KG1 (cell line): ENCODE measurements around the gene FEZ2.

Experiments used
- DNase-seq: peaks from one replicate; lab custom pipeline; 2025; lab: John Stamatoyannopoulos, UW

The FEZ2 gene

GRCh38 chr2:36561237-36561944 is 36.6 kb downstream of the FEZ2 start:
- DNase-seq, result no peak

- DNase-seq, result no peak
Observed at GRCh38 chr2:36560726-36561125, 37.2 kb downstream of the FEZ2 start.

- DNase-seq, result no peak
Observed at GRCh38 chr2:36559221-36559942, 38.6 kb downstream of the FEZ2 start.

GRCh38 chr2:36556842-36557241 is 41.1 kb downstream of the FEZ2 start:
- DNase-seq, result no peak

GRCh38 chr2:36555789-36556188 is 42.2 kb downstream of the FEZ2 start:
- DNase-seq, result no peak

- no peak for DNase-seq
Observed at GRCh38 chr2:36554531-36554930, 43.4 kb downstream of the FEZ2 start.

- DNase-seq, result no peak
Observed at GRCh38 chr2:36553683-36554082, 44.3 kb downstream of the FEZ2 start.

- DNase-seq, result no peak
Observed at GRCh38 chr2:36550006-36550405, 48.0 kb downstream of the FEZ2 start.

GRCh38 chr2:36549165-36549574 is 48.8 kb downstream of the FEZ2 start:
- no peak for DNase-seq

DNA sequence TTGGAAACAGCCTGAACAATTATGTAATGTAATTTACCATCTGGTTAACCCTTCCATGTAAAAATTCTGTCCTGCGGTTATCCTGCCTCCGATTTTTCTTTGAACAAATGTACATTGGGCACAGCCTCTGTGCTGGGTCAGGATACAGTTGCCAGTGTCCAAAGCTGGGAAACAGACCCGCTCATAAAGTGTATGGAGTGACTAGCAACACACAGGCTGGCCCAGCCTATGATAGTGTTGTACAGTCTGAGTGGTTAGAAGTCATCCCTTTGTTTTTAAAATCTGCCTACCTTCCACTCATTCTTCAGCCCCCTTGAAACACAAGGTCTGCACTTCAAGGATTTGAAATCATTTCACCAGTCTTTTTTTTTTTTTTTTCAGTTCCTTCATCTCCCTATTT is 50.1 kb downstream of the FEZ2 start:
- DNase-seq, result no peak

DNA sequence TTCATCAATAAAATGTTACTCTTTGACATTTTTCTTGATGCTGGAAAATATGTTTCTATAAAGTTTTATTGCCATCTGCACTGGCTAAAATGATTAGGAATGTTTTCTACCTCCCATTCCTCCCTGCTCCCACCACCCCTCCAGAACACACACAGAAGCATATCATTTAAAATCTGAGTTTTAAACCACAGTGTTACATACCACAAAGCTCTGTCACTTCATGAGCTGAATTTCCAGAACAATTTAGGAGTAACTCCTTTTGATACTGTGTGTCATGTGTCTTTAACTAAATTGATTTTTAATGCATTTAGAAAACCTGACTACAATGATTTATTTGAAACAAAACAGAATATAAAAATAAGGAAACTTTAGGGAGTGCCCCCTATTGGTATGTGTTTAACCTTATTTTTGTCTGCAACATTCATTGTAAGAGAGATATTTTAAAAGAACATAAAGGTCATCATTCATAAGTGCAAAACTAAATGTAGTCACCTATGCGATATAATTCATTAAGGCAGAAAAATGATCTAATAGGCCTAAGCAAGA is 52.0 kb downstream of the FEZ2 start:
- DNase-seq, result no peak

DNA sequence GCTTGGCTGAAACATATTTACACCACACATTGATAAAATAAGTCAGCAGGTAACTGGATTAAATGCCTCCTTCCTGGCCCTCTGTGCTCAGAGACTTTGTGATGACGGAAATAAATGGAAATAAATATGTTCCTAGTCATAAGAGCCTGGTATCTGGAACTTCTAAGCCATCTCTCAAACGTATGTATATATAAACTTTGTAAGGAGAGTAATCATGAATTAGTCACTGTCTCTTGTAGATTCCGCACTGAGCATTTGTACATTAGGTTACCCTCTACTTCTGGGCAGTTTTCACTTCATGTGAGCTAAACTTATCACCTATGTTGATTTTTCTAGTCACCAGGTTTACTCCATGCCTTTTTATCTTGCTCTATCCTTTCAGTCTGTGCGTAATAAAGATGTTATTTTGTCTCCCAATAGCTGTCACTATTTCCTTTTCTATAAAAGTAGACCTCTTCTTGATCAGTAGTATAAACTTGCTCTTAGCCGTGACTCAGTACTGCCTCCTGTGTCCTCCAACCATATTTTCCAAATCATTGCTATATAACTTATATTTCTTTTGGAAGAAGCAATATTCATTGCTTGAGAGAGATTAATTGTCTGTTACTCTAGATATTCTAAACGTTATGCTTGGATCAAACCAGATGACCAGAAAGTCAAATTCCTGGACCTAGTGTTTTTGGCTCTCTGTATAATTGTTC is 53.2 kb downstream of the FEZ2 start:
- no peak for DNase-seq

GRCh38 chr2:36541891-36542595 is 55.9 kb downstream of the FEZ2 start:
- no peak for DNase-seq

GRCh38 chr2:36540986-36541754 is 56.8 kb downstream of the FEZ2 start:
- no peak for DNase-seq

- no peak for DNase-seq
Observed at GRCh38 chr2:36539631-36540030, 58.3 kb downstream of the FEZ2 start.

- no peak for DNase-seq
Observed at GRCh38 chr2:36538335-36538734, 59.6 kb downstream of the FEZ2 start.

GRCh38 chr2:36536776-36537175 is 61.2 kb downstream of the FEZ2 start:
- DNase-seq, result no peak

DNA sequence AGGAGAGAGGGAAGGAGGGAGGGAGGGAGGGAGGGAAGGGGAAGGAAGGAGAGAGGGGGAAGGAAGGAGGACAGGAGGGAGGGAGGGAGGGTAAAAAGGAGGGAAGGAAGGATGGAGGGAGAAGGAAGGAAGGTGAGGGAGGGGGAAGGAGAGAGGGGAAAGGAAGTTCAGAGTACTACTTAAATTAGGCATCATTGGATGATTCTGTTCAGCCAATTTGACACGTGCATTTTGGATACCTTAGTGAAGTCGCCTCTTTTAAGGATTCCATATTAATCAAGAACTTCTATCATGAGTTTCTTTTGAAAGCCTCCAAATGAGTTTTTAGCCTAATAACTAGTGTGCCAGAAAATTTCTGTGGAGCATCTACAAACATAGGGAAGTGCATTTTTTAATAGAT is 62.9 kb downstream of the FEZ2 start:
- DNase-seq, result no peak

DNA sequence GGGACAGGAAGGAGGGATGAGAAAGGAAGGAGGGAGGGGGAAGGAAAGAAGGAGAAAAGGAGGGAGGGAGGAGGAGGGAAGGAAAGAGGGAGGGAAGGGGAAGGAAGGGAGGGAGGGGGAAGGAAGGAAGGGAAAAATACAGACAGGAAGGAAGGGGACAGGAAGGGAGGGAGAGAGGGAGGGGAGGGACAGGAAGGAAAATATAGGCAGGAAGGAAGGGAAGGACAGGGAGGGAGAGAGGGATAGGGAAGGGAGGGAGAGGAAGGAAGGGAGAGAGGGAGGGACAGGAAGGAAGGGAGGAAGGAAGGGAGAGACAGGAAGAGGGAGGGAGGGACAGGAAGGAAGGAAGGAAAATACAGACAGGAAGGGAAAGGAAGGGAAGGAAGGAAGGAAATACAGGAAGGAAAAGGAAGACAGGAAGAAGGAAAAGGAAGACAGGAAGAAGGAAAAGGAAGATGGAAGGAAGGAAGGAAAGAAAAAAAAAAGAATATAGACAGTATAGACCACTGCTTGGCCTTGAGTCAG is 63.6 kb downstream of the FEZ2 start:
- no peak for DNase-seq

- peak; percentile 34 for DNase-seq
Observed at GRCh38 chr2:36530983-36531354, 67.0 kb downstream of the FEZ2 start.
